ENCODE results near the gene DNAJC16.

- TF ChIP-seq POLR2A (IDR thresholded peaks at IDR 0.05) (no peak), CTCF (IDR thresholded peaks at IDR 0.05) (no peak)
Observed at GRCh38 chr1:15485636-15486035, 41.0 kb upstream of the DNAJC16 start.
